Esophagus muscularis mucosa (tissue), 3 donors: ENCODE data around the gene GFRA1.

Experiments used
- CTCF ChIP-seq, 3 experiments: fragments of 200-600 bp in 2 of 3; fragments of 450-650 bp in 1 of 3; sonication (generic) in 2 of 3; IDR thresholded peaks; one replicate each; pipeline ENCODE4 v1.5.1; 2017 to 2019; ENCODE audit warnings: antibody characterized with exemption in 3 of 3, mild to moderate bottlenecking in 2 of 3, moderate library complexity in 1 of 3
- POLR2AphosphoS5 ChIP-seq, 2 donors: sonication (generic); formaldehyde crosslinking; IDR thresholded peaks; one replicate each; pipeline ENCODE4 v1.6.1; 2017; ENCODE audit warnings: antibody characterized with exemption in 2 of 2

GRCh38 chr10:116118847-116119246 is 154.2 kb downstream of the GFRA1 start:
- no peak for TF ChIP-seq CTCF (IDR thresholded peaks at IDR 0.05)
- TF ChIP-seq POLR2AphosphoS5 (IDR thresholded peaks at IDR 0.05): no peak
